Choroid plexus epithelial cell (primary cell): ENCODE data around the gene NT5C3B.

ENCODE experiments used
- DNase-seq: peaks from one replicate; pipeline ENCODE4 v3.0.0-alpha.2; 2010; ENCODE audit warnings: low read depth
- H3K4me3 ChIP-seq: 2 replicates; pipeline ENCODE4 v1.5.1; 2011; ENCODE audit warnings: low read depth, mild to moderate bottlenecking, control low read depth, low read length, moderate library complexity
- TF ChIP-seq, protein P1 (sequence below): conservative IDR thresholded peaks from 2 replicates; pipeline ENCODE4 v1.5.1; 2011; ENCODE audit warnings: low read depth, mild to moderate bottlenecking, control low read depth, inconsistent platforms, low read length, moderate library complexity

Gene NT5C3B

DNA sequence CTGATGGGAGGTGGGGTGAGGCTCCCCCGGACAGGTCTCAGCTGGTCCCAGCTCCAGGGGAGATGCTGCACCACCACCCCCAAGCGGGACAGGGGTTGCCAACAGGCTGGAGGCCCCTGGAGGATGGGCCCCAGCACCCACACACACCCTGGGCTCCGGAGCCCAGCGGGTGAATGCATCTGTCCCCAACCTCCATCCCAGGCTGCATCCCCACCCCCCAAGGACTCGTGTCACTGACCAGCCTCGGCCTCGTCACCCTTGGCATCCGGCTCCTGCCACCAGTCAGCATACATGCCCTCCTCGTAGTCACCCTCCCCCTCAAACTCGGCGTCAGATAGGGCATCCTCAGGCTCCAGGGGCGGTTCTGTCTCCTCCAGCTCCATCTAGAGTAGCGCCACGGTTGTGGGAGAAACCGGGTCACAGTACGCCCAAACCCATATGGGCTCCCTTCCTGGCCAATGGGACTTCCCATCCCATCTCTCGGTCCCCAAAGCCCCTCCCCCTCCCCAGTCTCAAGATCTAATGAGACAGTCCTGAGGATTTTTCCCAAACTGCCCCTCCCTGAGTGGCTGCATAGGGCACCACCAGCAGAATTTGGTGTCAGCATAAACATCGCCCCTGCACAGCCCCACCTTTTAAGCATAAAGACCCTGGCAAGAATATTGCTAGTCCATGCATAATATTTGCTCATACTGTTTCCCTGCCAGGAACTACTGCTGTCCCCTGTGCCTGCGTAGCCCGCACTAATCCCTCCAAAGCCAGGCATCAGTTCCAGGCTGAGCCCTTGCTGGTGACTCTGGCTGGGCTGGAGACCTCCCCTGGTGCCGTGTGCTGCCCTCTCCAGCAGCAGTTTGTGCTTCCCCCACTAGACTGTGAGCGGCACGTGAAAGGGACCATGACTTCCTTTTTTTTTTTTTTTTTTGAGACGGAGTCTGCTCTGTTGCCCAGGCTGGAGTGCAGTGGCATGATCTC lies 32.7 kb downstream of the NT5C3B start:
- DNase-seq, result no peak
- H3K4me3 ChIP-seq, result no peak overlapping the region
- TF ChIP-seq, protein P1, sequence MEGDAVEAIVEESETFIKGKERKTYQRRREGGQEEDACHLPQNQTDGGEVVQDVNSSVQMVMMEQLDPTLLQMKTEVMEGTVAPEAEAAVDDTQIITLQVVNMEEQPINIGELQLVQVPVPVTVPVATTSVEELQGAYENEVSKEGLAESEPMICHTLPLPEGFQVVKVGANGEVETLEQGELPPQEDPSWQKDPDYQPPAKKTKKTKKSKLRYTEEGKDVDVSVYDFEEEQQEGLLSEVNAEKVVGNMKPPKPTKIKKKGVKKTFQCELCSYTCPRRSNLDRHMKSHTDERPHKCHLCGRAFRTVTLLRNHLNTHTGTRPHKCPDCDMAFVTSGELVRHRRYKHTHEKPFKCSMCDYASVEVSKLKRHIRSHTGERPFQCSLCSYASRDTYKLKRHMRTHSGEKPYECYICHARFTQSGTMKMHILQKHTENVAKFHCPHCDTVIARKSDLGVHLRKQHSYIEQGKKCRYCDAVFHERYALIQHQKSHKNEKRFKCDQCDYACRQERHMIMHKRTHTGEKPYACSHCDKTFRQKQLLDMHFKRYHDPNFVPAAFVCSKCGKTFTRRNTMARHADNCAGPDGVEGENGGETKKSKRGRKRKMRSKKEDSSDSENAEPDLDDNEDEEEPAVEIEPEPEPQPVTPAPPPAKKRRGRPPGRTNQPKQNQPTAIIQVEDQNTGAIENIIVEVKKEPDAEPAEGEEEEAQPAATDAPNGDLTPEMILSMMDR, result no peak

DNA sequence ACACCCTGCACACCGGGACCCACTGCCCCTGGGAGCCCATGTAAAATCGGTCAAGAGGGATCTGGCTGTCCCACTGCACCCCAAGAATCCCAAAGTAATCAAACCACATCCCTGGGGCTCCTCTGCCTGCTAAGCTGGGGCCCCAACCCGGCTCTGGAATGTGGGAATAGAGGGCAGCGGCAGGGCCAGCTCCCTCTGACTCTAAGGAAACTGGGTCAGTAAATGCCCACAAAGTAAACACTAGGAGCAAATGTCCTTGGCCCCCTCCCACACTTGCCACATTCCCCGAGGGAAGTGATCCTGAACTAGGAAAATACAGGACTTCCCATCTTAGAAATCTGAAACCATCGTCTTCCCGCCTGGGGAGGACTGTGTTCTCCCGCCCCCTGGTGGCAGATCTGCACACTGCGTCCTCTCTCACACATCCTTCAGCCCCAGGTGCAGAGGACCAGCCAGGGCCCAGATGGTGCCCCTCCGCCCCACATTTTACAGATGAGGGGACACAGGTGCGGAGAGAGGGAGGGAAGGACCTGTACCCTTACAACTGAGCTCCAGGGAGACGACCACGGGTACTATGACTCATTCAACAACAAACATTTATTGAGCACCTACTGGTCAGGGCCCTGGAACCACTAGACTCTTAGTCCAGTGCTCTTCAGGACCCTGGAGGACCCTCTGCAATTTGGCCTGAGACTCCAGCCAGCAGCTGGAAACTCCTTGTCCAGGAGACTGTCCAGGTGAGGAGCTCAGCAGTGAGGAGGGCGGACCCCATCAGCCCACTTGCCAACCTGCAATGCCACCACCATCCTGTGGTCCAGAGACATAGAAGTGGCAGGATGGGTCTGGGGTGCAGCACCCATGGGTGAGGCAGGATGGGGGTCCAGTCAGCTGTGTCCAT lies 34.4 kb downstream of the NT5C3B start:
- DNase-seq, result peak; percentile 81
- TF ChIP-seq, protein P1, result peak; percentile 96
- no peak overlapping the region for H3K4me3 ChIP-seq

DNA sequence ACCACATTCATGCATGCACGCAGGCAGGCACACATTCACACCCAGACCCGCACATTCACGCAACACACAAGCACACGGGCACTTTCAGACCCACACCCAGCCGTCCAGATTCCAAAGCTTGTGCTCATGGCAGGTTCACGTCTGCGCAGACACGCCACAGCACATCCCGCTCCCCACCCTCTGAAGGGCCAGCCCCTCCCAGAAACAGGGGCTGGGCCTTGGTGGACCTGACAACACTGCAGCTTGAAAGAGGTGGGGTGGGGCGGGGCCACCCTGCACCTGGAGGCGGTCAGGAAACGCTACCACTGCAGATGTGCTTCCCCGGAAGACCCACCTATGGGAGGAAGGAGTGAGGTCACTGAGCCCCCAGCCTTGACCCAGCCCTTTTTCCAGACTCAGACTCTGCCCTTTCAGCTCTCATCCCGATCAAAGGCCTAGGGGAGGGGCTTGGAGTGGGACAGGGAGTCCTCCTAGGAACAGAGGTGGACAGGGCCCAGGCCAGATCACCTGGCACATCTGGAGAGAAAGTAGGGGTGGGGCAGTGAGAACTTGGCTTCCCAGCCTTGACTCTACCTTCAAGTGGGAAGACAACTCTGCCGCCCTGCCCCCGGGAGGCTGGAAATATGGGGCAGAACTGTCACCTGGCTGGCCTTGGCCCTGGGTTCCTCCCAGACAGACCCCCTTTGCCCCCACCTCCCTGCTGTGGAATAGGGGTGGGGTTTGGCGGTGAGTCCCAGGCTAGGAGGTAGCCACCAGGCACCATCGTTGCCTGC lies 35.2 kb downstream of the NT5C3B start:
- DNase-seq, result peak; percentile 40

DNA sequence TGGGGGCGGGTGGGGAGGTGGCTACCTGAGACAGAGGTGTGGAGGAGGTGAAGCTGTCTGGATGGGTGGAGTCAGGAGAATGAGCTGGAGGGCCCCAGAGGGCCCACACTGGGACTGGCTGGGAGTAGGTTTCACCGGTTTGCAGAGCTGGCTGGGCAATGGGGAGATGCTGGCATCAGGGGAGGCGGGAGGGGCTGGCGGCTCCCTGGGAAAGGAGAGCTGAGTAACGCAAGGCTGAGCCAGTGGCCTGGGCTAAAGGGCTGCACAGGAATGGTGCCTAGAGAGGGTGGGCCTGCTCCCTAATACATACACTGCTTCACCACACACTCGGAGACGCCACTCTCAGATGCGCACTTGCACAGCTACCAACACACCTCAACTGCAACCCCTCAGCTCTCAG lies 36.7 kb downstream of the NT5C3B start:
- no peak overlapping the region for H3K4me3 ChIP-seq
- TF ChIP-seq, protein P1, result no peak
- no peak for DNase-seq

More for the DNA sequence above, 35.2 kb downstream of the NT5C3B start:
- TF ChIP-seq, protein P1, result no peak
- H3K4me3 ChIP-seq, result no peak overlapping the region

DNA sequence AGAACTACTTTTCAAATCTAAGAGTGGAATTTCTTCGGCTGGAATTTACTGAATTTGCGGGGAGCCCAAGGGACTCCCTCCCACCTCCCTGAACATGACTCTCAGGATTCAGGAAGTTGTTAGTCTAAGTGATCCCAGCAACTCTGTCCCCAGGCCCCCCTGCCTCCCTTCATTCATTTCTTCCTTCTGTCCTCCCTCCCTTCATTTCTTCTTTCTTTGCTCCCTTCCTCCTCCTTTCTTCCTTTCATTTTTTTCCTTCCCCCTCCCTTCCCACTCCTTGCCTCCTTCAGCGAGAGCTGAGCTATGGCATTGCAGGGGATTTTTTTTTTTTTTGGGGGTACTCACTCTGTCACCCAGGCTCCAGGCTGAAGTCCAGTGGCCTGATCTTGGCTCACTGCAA lies 38.7 kb downstream of the NT5C3B start:
- DNase-seq, result no peak
- no peak overlapping the region for H3K4me3 ChIP-seq
- TF ChIP-seq, protein P1, result no peak

DNA sequence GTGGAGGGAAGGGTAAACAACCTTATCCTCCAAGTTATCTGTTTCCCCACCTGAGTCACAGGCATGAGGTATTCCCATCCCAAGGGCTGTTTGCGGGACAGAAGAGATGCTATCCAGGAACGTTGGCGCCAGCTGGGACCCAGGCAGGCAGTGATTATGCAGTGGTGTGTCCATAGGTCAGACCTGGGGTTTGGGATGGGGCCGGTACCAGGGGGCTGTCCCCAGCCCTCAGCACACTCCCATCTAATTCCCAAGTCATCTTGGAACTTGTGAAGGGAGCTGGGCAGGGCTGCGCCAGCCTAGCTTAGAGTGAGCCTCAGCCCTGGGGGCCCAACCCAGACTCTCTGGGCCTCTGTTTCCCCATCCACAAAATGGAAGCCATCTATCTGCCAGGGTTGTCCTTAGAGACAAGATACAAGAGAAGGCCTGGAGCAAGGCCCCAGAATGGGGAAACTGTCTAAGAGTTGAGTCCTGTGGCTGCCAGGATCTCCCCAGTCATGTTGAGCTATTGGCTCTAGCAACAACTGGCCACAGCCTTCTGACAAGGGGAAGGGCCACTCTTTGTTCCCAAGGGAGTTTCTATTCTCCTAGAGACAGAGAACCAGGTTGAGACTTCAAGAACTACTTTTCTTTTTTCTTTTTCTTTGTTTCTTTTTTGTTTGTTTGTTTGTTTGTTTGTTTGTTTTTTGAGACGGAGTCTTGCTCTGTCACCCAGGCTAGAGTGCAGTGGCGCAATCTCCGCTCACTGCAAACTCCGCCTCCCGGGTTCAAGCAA lies 39.7 kb downstream of the NT5C3B start:
- DNase-seq, result no peak
- TF ChIP-seq, protein P1, result no peak
- no peak overlapping the region for H3K4me3 ChIP-seq
